OCI-LY3 (cell line): ENCODE results near the gene PCBD2.

ENCODE experiments used
- H2AFZ ChIP-seq: fragments of 200-600, 300-600 bp; shearing (Covaris generic); 2 replicates; pipeline ENCODE4 v1.6.0; 2014; ENCODE audit warnings: antibody characterized with exemption, low read depth, low read length
- H3K27ac ChIP-seq: fragments of 200-600, 300-600 bp; sonication (generic); 2 replicates; pipeline ENCODE4 v1.5.1; 2014; ENCODE audit warnings: mild to moderate bottlenecking, low read length, moderate library complexity, mixed read lengths
- H3K27me3 ChIP-seq: fragments of 200-600, 300-600 bp; sonication (generic); 2 replicates; pipeline ENCODE4 v1.6.1; 2014; ENCODE audit warnings: low read depth, low read length, mixed read lengths
- H3K36me3 ChIP-seq: fragments of 200-600, 300-600 bp; sonication (generic); replicated peaks from 2 replicates; pipeline ENCODE3; 2014; ENCODE audit warnings: low read depth, low read length, mixed read lengths
- H3K4me1 ChIP-seq: fragments of 300-600, 200-600 bp; sonication (generic); 2 replicates; pipeline ENCODE4 v1.6.1; 2014; ENCODE audit warnings: low read length, mixed read lengths
- H3K4me2 ChIP-seq: fragments of 200-600, 300-600 bp; sonication (generic); 2 replicates; pipeline ENCODE4 v1.6.1; 2014; ENCODE audit warnings: low read length, mixed read lengths
- H3K4me3 ChIP-seq: fragments of 300-600, 200-600 bp; sonication (generic); 2 replicates; pipeline ENCODE4 v1.5.1; 2014; ENCODE audit warnings: antibody characterized with exemption, mild to moderate bottlenecking, low read length, moderate library complexity
- H3K79me2 ChIP-seq: fragments of 300-600, 200-600 bp; shearing (Covaris generic); 2 replicates; pipeline ENCODE4 v1.6.1; 2014; ENCODE audit warnings: mild to moderate bottlenecking, low read length, mixed read lengths
- H3K9ac ChIP-seq: fragments of 300-600, 200-600 bp; shearing (Covaris generic); 2 replicates; pipeline ENCODE4 v1.6.0; 2014; ENCODE audit warnings: mild to moderate bottlenecking, low read length, moderate library complexity
- H3K9me3 ChIP-seq: fragments of 200-600, 300-600 bp; shearing (Covaris generic); 2 replicates; pipeline ENCODE4 v1.6.1; 2014; ENCODE audit warnings: low read length, mixed read lengths; ENCODE audit not compliant: insufficient read depth
- H4K20me1 ChIP-seq: fragments of 200-600, 300-600 bp; sonication (generic); 2 replicates; pipeline ENCODE4 v1.6.1; 2016; ENCODE audit warnings: low read length, mixed read lengths; ENCODE audit not compliant: insufficient read depth
- EZH2phosphoT487 ChIP-seq: fragments of 200-600 bp; shearing (Covaris generic); IDR thresholded peaks from 2 replicates; pipeline ENCODE4 v1.6.1; 2018; ENCODE audit warnings: antibody characterized with exemption, mixed run types, low read depth
- TF ChIP-seq, protein P1 (sequence below): fragments of 200-600, 300-600 bp; sonication (generic); IDR thresholded peaks from 2 replicates; pipeline ENCODE4 v1.5.1; 2014; ENCODE audit warnings: antibody characterized with exemption, low read length, low read depth

PCBD2 gene

GRCh38 chr5:134889335-134889734 is 15.6 kb upstream of the PCBD2 start:
- no peaks in the 10 kb centered on the region for H3K9me3 ChIP-seq
- no peak overlapping the region for H3K4me3 ChIP-seq
- no peak overlapping the region for H3K27ac ChIP-seq
- no peak for TF ChIP-seq EZH2phosphoT487
- TF ChIP-seq, protein P1, sequence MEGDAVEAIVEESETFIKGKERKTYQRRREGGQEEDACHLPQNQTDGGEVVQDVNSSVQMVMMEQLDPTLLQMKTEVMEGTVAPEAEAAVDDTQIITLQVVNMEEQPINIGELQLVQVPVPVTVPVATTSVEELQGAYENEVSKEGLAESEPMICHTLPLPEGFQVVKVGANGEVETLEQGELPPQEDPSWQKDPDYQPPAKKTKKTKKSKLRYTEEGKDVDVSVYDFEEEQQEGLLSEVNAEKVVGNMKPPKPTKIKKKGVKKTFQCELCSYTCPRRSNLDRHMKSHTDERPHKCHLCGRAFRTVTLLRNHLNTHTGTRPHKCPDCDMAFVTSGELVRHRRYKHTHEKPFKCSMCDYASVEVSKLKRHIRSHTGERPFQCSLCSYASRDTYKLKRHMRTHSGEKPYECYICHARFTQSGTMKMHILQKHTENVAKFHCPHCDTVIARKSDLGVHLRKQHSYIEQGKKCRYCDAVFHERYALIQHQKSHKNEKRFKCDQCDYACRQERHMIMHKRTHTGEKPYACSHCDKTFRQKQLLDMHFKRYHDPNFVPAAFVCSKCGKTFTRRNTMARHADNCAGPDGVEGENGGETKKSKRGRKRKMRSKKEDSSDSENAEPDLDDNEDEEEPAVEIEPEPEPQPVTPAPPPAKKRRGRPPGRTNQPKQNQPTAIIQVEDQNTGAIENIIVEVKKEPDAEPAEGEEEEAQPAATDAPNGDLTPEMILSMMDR = no peak
- H4K20me1 ChIP-seq = peaks cover 7% of the 10 kb centered on the region; the same call in 1 of the 2 replicates
- H3K4me2 ChIP-seq = no peak overlapping the region
- peaks cover 19% of the 10 kb centered on the region for H3K79me2 ChIP-seq
- no peaks in the 10 kb centered on the region for H3K4me1 ChIP-seq
- no peak overlapping the region for H2AFZ ChIP-seq
- no peaks in the 10 kb centered on the region for H3K27me3 ChIP-seq
- H3K9ac ChIP-seq = no peak overlapping the region
- peaks cover 3% of the 10 kb centered on the region for H3K36me3 ChIP-seq

GRCh38 chr5:134891473-134891872 is 13.5 kb upstream of the PCBD2 start:
- Histone ChIP-seq H3K4me2 (no peak overlapping the region), H3K27ac (no peak overlapping the region), H3K9me3 (no peaks in the 10 kb centered on the region), H3K9ac (no peak overlapping the region), H3K79me2 (peaks cover 4% of the 10 kb centered on the region; the same call in 1 of the 2 replicates), H3K36me3 (peaks cover 3% of the 10 kb centered on the region), H3K27me3 (no peaks in the 10 kb centered on the region), H3K4me3 (no peak overlapping the region), H2AFZ (no peak overlapping the region), H3K4me1 (peaks cover 9% of the 10 kb centered on the region), H4K20me1 (peaks cover 2% of the 10 kb centered on the region; the same call in 1 of the 2 replicates)
- TF ChIP-seq, protein P1 = no peak
- TF ChIP-seq EZH2phosphoT487 = no peak

GRCh38 chr5:134892282-134892681 is 12.6 kb upstream of the PCBD2 start:
- H3K27ac ChIP-seq = no peak overlapping the region
- no peaks in the 10 kb centered on the region for H3K9me3 ChIP-seq
- no peaks in the 10 kb centered on the region; the same call in 1 of the 2 replicates for H4K20me1 ChIP-seq
- no peak overlapping the region for H3K4me3 ChIP-seq
- TF ChIP-seq EZH2phosphoT487 = no peak
- TF ChIP-seq, protein P1 = no peak
- peaks cover 3% of the 10 kb centered on the region for H3K36me3 ChIP-seq
- H3K4me1 ChIP-seq = peaks cover 9% of the 10 kb centered on the region
- H3K9ac ChIP-seq = no peak overlapping the region
- H3K4me2 ChIP-seq = no peak overlapping the region
- H3K79me2 ChIP-seq = no peaks in the 10 kb centered on the region
- no peak overlapping the region for H2AFZ ChIP-seq
- no peaks in the 10 kb centered on the region for H3K27me3 ChIP-seq

- H3K9ac ChIP-seq = no peak overlapping the region
- no peaks in the 10 kb centered on the region for H3K27me3 ChIP-seq
- peaks cover 9% of the 10 kb centered on the region for H3K4me1 ChIP-seq
- H3K27ac ChIP-seq = no peak overlapping the region
- H3K79me2 ChIP-seq = no peaks in the 10 kb centered on the region
- H4K20me1 ChIP-seq = no peaks in the 10 kb centered on the region; the same call in 1 of the 2 replicates
- TF ChIP-seq, protein P1 = no peak
- no peak for TF ChIP-seq EZH2phosphoT487
- H3K4me3 ChIP-seq = no peak overlapping the region
- no peaks in the 10 kb centered on the region for H3K9me3 ChIP-seq
- peaks cover 1% of the 10 kb centered on the region for H3K36me3 ChIP-seq
- H3K4me2 ChIP-seq = no peak overlapping the region
- no peak overlapping the region for H2AFZ ChIP-seq
Observed at GRCh38 chr5:134892926-134893325, 12.0 kb upstream of the PCBD2 start.
